ENCODE results near the gene WFDC1.

Gene WFDC1, protein sequence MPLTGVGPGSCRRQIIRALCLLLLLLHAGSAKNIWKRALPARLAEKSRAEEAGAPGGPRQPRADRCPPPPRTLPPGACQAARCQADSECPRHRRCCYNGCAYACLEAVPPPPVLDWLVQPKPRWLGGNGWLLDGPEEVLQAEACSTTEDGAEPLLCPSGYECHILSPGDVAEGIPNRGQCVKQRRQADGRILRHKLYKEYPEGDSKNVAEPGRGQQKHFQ

DNA sequence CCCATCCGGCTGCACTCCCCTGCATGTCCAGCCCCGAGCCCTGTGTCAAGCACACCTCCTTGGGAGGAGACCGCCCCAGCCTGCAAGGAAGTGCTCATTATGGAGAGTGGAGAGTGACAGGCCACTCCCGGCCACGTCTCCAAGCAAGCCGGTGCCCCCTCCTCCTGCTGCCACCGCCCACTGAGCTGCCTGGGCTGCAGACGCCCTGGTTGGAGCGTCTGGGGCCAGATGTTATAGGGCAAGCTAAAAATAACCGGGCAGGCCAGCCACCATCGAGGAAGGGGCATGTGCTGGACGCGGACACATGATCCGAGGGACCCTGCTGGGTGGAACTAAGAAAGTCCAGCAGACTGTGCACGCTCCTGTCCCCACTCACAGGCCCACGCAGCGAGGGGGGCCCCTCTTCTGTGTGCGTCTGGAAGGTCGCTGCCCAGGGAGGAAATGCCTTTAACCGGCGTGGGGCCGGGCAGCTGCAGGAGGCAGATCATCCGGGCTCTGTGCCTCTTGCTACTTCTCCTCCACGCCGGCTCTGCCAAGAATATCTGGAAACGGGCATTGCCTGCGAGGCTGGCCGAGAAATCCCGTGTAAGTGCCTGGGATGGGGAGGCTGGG lies at the start of gene WFDC1:
WFDC1 (plus strand) TSS at position 348 of the 612 bp plus-strand sequence; CDS start at position 442, 94 bp downstream.
- DNase-seq, result no peak

DNA sequence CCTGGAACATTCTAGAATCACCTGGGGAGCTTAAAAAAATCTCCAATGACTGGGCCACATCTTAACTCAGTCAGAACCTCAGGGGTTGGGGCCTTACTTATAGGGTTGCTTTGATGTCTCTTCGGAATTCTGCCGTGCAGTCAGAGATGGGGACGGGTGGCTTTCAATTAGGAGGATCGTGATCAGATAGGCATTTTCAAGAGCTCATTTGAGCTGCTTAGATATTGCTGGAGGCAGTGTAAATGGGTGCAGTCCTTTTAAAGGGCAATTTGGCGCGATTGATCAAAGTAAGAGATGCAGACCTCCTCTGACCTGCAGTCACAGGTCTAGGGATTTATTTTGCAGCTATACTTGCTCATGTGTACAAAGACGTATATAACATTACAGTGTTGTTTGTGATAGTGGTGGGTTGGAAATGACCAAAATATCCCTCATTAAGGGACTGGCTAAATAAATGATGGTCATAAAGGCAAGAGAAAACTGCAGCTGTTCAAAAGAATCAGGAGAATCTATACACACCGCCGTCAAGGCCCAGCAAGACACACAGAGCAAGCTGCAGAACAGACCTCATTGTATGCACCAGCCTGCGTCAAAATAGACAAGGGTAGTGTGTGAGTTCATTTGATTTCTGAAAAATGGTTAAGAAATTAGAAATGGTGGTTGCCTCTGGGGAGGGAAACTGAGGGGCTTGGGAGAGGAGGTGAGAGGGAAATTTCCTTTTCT lies 48.6 kb upstream of the WFDC1 start:
- DNase-seq, result no peak

DNA sequence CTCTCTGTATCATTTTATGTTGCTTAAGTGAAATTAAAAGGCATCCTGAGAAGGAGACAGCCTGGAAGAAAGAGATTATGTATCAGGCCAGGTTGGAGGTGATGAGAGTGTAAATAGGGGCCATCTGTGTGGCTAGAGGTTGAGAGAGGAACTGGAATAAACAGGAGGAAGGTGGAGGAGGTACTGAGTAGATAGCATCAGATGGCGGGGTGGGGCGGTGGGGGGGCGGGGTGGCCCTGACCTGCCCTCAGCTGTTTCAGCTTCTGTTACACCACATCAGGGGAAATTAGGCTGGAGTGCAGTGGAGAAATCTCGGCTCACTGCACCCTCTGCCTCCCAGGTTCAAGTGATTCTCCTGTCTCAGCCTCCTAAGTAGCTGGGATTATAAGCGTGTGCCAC lies 48.0 kb upstream of the WFDC1 start:
- DNase-seq, result peak; percentile 86

DNA sequence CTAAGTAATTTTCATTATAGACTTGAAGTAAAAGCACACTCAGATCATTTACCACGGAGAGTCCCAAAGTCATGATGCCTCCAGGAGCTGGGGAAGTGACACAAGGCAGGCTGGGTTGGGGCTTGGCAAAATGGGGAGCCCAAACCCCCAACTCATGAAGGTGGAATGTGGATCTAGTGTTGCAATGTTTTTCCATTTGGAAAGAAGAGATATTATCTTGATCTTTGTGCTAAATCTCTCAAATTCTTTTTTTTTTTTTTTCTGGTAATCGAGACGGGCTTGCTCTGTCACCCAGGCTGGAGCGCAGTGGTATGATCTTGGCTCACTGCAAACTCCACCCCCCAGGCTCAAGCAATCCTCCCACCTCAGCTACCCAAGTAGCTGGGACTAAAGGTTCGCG lies 47.3 kb upstream of the WFDC1 start:
- DNase-seq, result no peak

DNA sequence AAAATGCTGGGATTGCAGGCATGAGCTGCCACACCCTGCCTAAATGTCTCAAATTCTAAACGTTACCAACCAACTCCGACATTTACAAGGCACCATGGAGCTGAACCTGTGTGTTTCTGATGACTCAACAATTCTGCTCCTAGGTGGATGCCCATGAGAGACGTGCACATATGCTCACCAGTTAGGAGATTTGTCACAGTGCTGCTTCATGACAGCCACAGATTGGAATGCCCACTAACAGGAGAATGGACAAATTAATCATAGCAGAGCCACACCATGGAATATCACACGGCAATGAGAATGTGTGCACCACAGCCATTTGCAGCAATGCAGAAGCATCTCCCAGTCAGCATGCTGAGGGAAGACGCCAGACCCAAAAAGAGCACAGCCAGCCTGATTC lies 46.8 kb upstream of the WFDC1 start:
- DNase-seq, result no peak

DNA sequence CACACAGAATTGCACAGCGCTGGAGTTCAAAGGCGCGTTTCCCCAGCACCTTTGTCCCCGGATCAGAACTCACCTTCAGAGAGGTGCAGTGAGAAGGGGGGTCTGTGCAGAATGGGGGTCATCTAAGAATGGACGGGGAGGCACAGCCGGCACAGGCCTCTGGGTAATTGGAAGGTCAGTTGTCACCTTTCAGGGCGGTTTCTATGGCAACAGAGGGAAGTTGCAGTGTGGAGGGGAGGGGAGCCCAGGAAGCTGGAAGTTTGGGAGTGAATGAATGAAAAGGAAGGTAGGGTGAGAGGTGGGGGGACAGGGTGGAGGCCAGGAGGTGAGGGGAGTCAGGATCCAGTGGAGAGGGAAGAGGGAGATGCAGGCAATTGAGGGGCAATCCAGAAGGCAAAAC lies 42.5 kb upstream of the WFDC1 start:
- DNase-seq, result no peak

DNA sequence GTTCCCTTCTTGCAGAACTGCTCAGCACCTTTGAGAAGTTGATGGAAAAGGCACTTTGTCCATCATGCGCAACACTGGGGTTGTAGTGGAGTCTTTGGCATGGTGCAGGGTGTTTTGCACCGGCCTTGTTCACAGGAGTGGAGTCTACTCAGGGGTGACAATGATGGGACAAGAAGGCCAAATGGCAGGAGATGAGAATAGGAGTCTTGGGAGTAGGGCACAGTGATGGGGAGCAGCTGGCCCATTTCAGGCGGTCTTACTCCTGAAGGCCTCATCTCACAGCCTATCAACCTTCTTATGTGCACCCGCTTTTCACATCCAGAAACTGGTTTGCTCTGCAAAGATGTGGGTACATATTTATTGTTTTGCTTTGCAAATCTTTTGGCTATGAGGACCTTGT lies 41.5 kb upstream of the WFDC1 start:
- no peak for DNase-seq

DNA sequence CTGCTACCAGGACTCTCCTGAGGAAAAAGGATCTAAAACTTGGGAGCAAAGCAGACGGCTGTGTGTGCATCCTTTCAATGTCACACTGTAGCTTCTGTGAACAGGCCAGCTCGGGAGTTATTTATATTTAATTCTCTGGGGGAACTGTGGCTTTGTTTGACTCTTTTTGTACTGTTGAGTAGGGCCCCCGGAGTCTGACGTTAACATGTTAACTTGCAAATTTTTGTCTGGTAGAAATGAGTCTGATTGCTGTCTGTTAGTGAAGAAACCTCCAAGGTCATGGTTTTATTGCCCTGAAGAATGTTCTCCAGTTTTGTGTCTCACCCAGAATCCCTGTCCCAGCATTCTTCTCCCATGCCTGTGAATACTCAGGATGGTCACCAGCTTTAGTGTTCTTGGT lies 40.6 kb upstream of the WFDC1 start:
- DNase-seq, result no peak

DNA sequence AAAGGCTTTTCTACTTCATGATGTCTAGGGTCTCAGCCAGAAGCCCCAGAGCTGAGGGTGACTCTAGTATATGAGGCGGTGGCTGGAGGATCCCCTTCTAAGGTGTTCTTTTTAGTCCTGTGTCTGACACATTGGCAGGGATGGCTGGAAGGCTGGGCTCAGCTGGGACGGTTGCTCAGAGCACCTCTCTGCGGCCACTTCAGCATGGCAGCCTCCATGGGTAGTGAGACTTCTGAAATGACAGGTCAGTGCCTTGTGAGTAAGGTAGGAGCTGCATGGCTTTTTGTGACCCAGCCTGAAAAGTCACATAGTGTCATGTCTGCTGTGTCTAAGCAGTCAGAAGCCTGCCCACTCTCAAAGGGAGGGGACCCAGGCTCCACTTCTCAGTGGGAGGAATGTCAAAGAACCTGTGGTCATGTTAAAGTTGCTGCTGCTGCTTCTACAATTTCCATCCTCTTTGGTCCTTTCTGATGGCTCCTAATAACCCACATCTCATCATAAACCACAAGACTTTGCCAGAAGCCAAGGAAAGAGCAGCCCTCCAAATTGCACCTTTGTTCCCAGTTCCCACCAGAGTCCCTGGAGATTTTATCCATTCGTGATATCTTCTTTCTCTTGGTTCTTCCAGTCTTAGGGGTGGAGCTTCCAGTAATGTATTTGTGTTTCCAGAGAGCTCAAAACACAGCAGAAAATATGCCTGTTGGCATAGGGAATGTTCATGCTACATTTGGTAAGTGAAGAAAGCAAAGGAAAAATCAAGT lies 39.4 kb upstream of the WFDC1 start:
- peak; percentile 47 for DNase-seq

DNA sequence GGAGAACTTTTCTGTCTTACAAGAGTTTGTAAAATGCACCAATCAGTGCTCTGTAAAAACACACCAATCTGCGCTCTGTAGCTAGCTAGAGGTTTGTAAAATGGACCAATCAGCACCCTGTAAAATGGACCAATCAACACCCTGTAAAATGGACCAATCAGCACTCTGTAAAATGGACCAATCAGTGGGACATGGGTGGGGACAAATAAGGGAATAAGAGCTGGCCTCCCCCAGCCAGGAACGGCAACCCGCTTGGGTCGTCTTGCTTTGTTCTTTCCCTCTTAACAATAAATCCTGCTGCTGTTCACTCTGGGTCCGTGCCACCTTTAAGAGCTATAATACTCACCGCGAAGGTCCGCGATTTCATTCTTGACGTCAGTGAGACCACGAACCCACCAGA lies 36.4 kb upstream of the WFDC1 start:
- DNase-seq, result no peak

DNA sequence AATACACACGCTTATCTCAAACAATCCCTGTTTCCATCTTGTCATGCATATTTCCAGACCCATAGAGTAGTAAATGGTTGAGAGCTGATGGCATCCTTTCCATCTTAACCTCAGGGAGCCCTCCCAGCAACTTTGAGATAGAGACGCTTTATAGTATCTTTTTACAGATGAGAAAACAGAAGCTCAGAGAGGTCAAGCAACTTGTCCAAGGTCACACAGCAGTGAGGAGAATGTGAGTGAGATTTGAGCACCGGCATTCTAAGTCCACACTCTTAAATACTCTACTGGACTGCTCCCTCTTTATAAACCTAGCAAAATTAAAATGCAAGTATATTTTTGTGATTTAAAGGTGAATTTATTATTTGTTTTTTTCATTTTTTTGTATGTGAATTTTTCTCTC lies 35.0 kb upstream of the WFDC1 start:
- no peak for DNase-seq

DNA sequence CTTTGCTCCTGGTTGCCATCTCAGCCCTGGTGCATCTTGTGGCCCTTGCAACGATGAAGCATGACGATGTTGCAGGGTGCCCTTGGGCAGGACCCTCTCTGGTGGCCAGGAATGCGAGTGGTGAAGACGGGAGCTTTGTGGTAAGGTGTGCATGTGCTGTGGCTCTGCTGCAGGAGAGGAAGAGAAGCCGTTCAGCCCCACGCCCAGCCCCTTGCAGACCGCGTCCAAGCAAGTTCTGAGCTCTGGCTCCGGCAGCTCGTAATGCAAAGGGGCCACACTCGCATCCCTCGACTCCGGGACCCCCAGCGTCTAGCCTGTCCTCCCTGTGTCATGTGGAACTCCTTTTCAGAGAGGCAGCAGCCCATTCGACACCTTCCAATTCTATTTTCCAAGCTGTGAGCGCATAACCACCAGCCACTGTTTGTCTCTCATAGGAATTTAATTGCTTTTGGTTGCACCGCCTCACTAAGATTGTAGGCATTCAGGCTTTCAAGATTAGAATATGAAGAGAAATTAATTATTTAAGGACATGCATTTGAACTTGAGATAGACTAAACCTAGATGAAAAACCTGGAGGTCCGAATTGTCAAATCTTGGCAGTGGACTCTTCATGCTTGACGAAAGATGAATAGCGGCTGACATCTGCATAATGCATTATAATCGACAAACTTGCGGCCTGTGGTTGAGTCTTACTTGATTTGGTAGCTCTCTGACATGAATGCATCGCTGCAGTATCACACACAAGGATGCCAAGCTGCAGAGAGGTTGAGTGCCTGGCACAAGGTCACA lies 33.7 kb upstream of the WFDC1 start:
- DNase-seq, result no peak

DNA sequence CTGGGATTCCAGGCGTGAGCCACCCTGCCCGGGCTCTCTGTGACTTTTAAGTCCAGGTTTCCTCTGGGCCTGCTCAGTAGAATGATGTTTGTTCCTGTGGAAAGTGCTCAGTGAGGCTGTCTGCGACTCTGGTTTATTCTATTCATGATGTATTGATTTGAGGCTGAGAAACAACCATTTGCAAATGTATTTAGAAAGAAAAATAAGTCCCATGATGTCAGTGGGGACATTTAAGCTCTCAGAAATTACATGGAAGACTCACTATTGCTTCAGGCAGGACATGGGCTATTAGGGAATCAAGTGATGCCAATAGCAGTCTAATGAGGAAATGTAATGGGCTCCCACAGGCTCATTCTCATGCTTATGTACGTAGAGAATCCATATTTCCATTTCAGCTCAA lies 32.6 kb upstream of the WFDC1 start:
- DNase-seq, result no peak

DNA sequence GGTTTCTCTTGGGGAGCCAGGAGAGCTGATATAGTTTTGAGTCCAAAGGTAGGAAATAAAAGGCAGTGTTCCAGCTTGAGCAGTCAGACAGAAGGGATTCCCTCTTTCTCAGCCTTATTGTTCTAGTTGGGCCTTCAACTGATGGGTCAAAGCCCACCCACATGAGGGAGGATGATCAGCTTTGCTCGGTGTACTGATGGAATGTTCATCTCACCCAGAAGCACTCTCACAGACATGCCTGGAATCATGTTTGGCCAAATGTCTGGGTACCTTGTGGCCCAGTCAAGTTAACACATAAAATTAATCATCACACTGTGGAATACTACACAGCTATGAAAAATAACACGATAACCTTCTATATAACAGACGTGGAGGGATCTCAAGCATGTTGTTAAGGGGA lies 31.7 kb upstream of the WFDC1 start:
- DNase-seq, result no peak

DNA sequence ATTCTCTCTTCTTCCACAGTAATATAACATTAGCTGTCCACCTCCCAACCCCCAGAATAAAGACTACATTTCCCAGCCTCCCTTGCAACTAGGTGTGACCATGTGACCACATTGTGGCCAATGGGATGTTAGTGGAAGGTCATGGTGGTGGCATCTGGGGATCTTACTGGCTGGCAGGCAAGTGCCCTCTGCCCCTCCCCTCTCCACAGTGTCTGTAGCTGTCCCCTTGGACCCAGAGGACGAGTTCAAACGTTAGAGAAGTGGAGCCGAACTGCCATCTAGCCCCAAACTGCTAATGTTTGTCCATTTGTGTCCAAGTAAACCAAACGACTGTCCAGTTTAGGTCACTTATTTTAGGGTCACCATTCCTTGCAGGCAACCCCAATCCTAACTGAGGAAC lies 28.2 kb upstream of the WFDC1 start:
- DNase-seq, result no peak

DNA sequence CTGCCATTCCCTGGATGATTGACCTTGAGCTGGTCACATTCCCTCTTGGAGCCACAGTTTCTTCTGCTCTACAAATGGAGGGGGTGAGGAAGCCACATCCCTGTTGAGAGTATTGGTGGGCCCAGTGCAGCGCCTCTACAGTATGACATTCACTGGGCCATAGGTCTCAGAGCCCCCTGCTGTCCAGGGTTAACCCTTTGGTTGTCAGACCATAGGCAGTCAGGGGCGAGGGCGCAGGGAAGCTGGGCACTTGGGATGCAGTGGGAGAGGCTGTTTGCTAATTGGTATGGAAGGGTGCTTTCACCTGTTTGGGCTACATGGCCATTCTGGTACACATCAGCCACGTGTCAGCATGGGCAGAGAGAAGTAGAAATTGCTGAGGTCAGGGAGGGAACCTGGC lies 27.3 kb upstream of the WFDC1 start:
- DNase-seq, result no peak

DNA sequence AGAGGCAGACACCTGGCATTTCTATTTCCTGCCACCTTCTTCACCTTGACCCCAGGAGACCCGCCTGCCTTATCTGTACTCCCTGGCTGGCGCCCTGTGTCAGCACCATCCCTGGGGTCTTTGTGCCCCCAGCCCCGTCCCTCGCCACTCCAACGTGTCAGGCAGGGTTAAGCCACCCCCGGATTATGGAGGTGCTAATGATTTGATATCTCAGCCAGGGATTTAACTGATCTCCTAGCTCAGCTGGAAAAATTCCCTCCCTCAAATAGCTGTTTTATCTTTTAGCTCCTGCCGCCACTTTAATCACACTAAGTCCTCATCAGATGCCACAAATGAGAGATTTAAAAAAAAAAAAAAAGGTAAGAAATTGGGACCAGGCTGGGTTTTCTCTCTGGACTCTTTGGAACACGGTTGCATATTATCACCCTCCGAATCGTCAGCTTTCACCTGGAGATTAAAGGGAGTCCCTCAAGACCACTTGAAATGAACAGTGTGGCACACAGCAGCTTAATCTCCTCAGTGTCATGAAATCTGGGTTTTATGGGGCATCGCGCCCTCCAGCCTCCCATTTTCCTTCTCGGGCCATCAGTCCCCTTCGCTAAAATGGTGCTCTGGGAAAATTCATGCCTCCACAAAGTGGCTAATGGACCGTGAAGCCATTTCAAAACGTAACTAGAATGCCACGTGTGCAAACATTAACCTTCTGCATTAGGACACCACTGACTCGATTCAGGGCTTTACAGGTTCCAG lies 26.2 kb upstream of the WFDC1 start:
- DNase-seq, result peak; percentile 36

DNA sequence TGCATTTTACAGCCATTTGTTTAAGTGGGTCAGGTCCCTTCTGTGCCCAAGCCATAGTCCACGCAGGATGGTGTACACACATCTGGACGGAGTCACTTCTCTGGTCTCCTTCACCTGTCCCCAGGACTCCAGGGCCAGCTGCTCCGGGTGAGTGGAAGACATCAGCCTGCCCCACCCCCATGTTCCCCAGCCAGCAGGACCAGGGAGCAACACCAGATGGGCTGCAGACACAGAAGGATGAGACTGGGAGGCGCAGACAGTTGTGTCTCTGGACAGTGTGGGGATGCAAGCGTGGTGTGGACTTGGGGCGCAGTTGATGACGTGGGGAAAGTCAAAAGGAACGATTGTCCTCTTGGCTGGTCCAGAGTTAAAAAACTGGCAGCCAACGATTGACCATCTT lies 24.6 kb upstream of the WFDC1 start:
- no peak for DNase-seq

DNA sequence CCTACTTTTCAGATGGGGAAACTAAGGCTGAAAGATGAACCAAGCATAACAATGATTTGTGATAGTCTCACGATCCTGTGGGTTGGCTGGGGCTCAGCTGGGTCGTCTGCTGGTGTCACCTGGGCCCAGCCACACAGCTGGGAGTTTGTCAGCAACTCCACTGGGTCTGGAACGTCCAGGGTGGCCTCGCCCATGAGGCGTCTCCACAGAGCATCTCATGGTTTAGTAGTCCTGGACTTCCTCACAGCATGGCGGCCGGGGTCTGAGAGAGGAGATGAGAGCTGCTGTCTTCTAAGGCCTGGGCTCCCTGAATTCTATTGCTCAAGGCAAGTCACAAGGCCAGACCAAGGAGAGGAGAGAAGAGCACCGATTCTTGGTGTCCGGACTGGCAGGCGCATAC lies 24.1 kb upstream of the WFDC1 start:
- DNase-seq, result no peak

DNA sequence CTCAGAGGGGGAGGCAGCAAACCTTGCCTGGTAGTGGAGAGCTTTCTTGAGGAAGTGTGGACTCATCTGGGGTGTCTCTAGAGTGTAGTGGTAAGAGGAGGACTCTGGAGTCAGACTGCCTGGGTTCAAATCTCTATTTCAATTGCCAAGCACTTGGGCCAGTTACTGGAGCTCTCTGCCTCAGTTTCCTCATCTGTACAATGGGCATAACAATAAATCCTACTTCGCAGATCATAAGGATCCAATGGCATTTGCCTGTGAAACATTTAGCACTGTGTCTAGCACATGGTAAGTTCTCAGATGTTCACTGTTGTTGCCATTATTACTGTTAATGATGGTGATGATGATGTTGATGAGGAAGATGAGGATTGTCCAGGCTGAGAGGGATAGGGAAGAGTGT lies 23.6 kb upstream of the WFDC1 start:
- no peak for DNase-seq

DNA sequence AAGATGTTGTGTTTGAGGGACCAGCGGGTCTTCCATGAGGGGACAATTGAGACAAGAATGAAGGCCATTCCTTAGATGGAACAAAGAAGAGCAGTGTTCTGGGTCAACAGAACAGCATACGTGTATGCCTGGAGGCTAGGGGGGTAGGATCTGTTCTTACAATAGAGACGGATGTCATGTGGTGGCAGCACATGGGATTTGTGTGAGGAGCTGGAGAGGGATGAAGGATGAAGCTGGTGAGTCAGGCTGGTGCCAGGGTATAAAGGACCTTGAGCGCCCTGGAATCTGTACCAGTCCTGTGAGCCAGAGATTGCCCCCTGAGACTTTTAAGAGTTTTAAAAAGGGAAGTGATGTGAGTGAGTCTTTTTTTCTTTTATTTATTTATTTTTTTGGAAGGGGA lies 22.8 kb upstream of the WFDC1 start:
- DNase-seq, result no peak

DNA sequence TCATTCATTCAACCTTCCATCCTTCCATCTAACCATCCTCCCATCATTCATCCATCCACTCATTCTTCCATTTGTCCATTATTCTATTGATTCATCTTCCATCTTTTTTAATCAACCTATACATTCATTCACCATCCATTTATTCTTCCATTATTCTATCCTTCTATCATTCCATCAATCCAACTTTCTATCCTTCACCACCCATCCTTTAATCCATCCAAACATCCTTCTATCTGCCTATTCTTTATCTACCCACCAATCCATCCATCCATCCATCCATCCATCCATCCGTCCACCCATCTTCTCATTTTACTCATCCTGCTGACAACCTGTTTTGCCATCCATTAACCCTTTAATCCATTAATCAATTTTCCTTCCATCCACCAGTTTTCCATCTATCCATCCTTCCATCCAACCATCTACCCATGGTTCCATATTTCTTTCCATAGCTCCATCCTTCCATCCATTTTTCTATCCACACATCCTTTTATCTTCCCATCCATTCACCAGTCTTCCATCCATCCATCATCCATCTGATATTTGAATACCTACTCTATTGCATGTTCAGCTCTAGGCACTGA lies 21.8 kb upstream of the WFDC1 start:
- no peak for DNase-seq

All from NCI-H2171 (cell line).